ENCODE data around the gene MRPS23. TPM values are rescaled to one million over a fixed set of nuclear protein-coding genes. Genes with fewer than 3 reads are reported as not detected.
A peak's percentile ranks its signal among the peaks of the same experiment; 100 is the strongest.

Gene MRPS23
- total RNA-seq, 2 experiments from 2014 or later, result 32.1 to 38.2 TPM

- no peak overlapping the region for H3K27ac Mint-ChIP-seq
- peaks cover 36% of the 10 kb centered on the region for H3K27me3 Mint-ChIP-seq
- no peaks in the 10 kb centered on the region for H3K36me3 Mint-ChIP-seq
- no peaks in the 10 kb centered on the region for H3K9me3 Mint-ChIP-seq
- no peak overlapping the region for H3K4me3 Mint-ChIP-seq
- H3K4me1 Mint-ChIP-seq, result peaks cover 31% of the 10 kb centered on the region
- ATAC-seq (ENCODE audit: low read depth) (no peak), DNase-seq (no peak)
- POLR2A ChIA-PET, result interaction anchor here (0.6 to 1.2 kb wide), 3 partner anchors 22 to 756 kb away, joined by 3 read pairs; no protein-coding TSS in a partner anchor
Measured at GRCh38 chr17:57875290-57876022, 25.6 kb upstream of the MRPS23 start.

DNA sequence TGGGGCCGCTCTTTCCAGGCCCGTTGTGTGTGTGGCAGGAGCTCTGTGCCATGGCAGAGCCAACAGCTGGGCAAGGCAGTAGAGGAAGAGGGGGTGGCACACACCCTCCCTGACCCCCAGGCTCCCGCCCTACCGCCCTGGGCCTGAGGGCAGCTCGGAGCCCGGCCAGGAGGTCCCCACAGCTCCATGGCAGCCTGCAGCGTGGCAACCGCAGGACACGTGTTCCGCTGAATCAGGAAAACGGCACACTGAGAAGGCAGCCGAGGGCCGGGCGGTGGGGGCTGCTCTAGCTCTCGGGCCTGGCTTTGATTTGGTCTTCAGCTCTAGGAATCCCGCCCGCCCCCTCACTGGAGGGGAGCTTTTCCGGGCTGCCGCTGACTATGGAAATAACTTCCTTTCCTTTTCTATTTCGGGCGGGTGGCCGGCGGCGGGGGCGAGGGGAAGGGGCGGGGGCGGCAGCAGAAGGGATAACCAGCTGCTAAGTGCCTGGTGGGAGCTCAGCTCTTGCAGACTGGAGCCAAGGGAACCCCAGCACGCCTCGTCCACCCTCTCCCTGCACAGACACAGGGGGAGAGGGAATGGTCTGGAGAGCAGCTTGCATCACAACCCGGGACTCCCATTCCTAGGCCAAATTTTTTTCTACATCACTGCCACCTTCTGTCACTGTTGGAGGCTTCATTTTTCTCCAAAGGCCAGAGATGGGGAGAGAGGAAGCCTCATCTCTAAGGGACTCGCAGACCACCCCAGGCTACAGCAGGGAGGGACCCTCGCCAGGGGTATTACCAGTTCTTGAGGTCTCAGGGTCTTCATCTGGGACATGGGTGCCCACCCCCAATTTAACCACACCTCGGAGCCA, 24.8 kb upstream of the MRPS23 start:
- no peaks in the 10 kb centered on the region for H3K9me3 Mint-ChIP-seq
- H3K4me3 Mint-ChIP-seq, result no peak overlapping the region
- peaks cover 37% of the 10 kb centered on the region for H3K27me3 Mint-ChIP-seq
- H3K27ac Mint-ChIP-seq, result no peak overlapping the region
- ATAC-seq (ENCODE audit: low read depth) (peak; percentile 55), DNase-seq (no peak)
- H3K4me1 Mint-ChIP-seq, result peaks cover 26% of the 10 kb centered on the region
- POLR2A ChIA-PET, result interaction anchor here (0.6 to 1.2 kb wide), 4 partner anchors 18 to 757 kb away, joined by 3 to 4 read pairs (median 3); no protein-coding TSS in a partner anchor
- no peaks in the 10 kb centered on the region for H3K36me3 Mint-ChIP-seq

DNA sequence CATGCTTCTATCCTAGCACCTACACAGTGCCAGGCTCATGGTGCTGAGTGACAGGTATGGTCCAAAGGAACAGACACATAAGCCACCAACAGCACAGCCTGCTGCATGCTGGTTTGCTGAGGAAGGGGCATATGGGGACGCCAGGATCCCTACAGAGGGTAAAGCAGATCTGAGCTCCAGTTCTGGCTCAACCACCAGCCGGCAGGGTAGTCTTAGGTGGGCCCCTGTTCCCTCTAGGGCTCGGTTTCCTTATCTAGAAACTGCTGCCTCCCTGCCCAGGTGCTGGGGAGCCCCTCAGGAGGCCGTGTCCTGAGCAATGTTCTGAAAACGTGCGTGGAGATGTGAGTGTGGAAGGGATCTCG, 24.2 kb upstream of the MRPS23 start:
- POLR2A ChIA-PET, result interaction anchor here (0.9 to 1.1 kb wide), 2 partner anchors 19 to 73 kb away, joined by 3 to 4 read pairs; no protein-coding TSS in a partner anchor
- DNase-seq (no peak), ATAC-seq (ENCODE audit: low read depth) (no peak)
- Mint-ChIP-seq H3K4me3 (no peak overlapping the region), H3K9me3 (no peaks in the 10 kb centered on the region), H3K27ac (no peak overlapping the region), H3K27me3 (peaks cover 32% of the 10 kb centered on the region), H3K36me3 (no peaks in the 10 kb centered on the region), H3K4me1 (peaks cover 27% of the 10 kb centered on the region)

DNA sequence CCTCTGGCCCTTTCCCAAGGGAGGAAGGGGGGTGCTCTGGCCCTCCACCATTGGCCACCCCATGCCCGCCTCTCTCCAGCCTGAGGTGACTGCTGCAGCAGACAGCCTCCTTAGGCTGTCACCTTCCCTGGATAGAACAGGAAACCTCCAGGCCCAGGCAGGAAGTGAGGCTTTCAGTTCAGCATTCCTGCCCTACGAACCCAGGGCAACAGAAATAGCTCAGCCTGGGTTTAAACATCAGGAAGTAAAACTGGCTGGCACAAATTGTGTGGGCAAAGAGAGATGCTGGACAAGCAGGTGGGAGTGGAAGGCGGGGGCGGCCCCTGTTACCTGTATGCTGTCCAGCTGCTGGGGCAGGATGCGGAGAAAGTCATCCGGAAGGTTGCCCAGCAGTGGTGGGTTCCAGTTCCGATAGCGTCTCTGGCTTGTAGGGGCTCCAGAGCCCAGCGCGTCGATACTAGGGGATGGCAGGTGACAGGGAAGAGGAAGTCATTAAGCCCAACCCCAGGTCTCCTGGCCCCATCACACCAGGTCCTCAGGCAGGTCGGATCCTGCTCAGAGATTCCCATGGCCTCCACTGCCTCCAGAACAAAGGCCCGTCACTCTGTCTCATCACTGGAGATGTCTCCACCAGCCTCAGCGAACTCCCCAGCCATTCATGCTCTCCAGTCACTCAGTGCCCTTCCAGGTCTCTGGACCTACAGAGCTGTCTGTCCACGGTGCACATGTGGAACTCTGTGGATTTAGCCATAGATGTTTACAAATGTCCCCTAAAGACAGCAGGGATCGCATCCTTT, 23.6 kb upstream of the MRPS23 start:
- no peak for DNase-seq
- Mint-ChIP-seq H3K4me1 (peaks cover 31% of the 10 kb centered on the region), H3K4me3 (no peak overlapping the region), H3K9me3 (no peaks in the 10 kb centered on the region), H3K27ac (no peak overlapping the region), H3K27me3 (peaks cover 30% of the 10 kb centered on the region), H3K36me3 (no peaks in the 10 kb centered on the region)
- no peak for ATAC-seq (ENCODE audit: low read depth)
- POLR2A ChIA-PET, result no interaction called here

GRCh38 chr17:57872536-57872935, 22.7 kb upstream of the MRPS23 start:
- Mint-ChIP-seq H3K27me3 (peaks cover 26% of the 10 kb centered on the region), H3K4me1 (peaks cover 39% of the 10 kb centered on the region), H3K36me3 (no peaks in the 10 kb centered on the region), H3K4me3 (no peak overlapping the region), H3K9me3 (no peaks in the 10 kb centered on the region), H3K27ac (no peak overlapping the region)
- POLR2A ChIA-PET, result no interaction called here
- DNase-seq (no peak), ATAC-seq (ENCODE audit: low read depth) (no peak)

DNA sequence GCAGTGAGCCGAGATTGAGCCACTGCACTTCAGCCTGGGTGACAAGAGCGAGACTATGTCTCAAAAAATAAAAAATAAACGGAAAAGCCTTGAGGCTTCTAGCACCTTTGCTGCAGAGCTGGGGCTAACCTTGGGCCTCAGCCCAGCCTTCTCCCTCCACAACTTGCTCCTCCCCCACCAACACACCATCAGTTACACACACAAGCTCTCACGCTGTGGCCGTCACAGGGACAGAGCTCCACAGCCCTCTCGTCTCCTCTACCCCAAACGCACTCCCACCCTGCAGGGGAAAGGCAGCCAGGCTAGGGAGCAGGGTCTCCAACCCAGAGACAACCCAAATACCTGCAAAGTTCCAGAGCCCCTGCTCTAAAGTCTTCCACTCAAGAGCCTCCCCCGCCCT, 22.0 kb upstream of the MRPS23 start:
- H3K4me1 Mint-ChIP-seq, result peaks cover 40% of the 10 kb centered on the region
- H3K27ac Mint-ChIP-seq, result no peak overlapping the region
- no peaks in the 10 kb centered on the region for H3K9me3 Mint-ChIP-seq
- no peaks in the 10 kb centered on the region for H3K36me3 Mint-ChIP-seq
- peaks cover 25% of the 10 kb centered on the region for H3K27me3 Mint-ChIP-seq
- DNase-seq, result no peak
- POLR2A ChIA-PET, result no interaction called here
- H3K4me3 Mint-ChIP-seq, result no peak overlapping the region
- ATAC-seq (ENCODE audit: low read depth), result no peak

DNA sequence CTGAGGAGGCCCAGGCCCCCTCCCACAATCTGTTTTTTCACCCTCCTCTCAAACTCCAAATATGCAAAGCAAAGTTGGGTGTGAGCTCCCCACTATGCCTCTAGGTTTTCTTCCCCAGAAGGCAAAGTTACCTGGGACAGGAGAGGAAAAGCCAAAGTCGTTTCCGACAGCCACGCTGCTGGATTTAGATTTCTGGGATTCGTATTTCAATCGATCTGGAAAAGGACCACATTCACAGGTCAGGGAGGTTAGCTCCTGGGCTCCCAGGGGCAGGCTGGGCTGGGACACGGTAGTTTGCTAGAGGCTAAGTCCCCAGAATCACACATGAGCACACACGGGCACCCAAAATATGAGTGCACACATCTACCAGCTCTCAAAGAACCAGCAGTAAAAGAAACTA, 21.3 kb upstream of the MRPS23 start:
- peaks cover 25% of the 10 kb centered on the region for H3K27me3 Mint-ChIP-seq
- H3K4me3 Mint-ChIP-seq, result no peak overlapping the region
- H3K4me1 Mint-ChIP-seq, result peaks cover 33% of the 10 kb centered on the region
- H3K27ac Mint-ChIP-seq, result no peak overlapping the region
- no peaks in the 10 kb centered on the region for H3K9me3 Mint-ChIP-seq
- POLR2A ChIA-PET, result no interaction called here
- no peaks in the 10 kb centered on the region for H3K36me3 Mint-ChIP-seq
- ATAC-seq (ENCODE audit: low read depth) (no peak), DNase-seq (no peak)

- no peaks in the 10 kb centered on the region for H3K9me3 Mint-ChIP-seq
Measured at GRCh38 chr17:57870283-57870635, 20.4 kb upstream of the MRPS23 start.

GRCh38 chr17:57869617-57870282, 19.9 kb upstream of the MRPS23 start:
- H3K27ac Mint-ChIP-seq, result no peak overlapping the region
- DNase-seq (no peak), ATAC-seq (ENCODE audit: low read depth) (no peak)
- no peaks in the 10 kb centered on the region for H3K36me3 Mint-ChIP-seq
- peaks cover 32% of the 10 kb centered on the region for H3K4me1 Mint-ChIP-seq
- no peak overlapping the region for H3K4me3 Mint-ChIP-seq
- peaks cover 23% of the 10 kb centered on the region for H3K27me3 Mint-ChIP-seq
- H3K9me3 Mint-ChIP-seq, result no peaks in the 10 kb centered on the region
- POLR2A ChIA-PET, result interaction anchor here (0.7 to 1.4 kb wide), 2 partner anchors 11 to 138 kb away, joined by 3 to 4 read pairs; partner anchors contain the start of gene SRSF1

More at GRCh38 chr17:57870283-57870635, 20.4 kb upstream of the MRPS23 start:
- DNase-seq, result no peak
- no peaks in the 10 kb centered on the region for H3K36me3 Mint-ChIP-seq
- no peak for ATAC-seq (ENCODE audit: low read depth)
- no peak overlapping the region for H3K4me3 Mint-ChIP-seq
- H3K27me3 Mint-ChIP-seq, result peaks cover 24% of the 10 kb centered on the region
- no peak overlapping the region for H3K27ac Mint-ChIP-seq
- peaks cover 32% of the 10 kb centered on the region for H3K4me1 Mint-ChIP-seq
- POLR2A ChIA-PET, result interaction anchor here (0.7 to 1.4 kb wide), 2 partner anchors 11 to 137 kb away, joined by 3 to 4 read pairs; partner anchors contain the start of gene SRSF1

DNA sequence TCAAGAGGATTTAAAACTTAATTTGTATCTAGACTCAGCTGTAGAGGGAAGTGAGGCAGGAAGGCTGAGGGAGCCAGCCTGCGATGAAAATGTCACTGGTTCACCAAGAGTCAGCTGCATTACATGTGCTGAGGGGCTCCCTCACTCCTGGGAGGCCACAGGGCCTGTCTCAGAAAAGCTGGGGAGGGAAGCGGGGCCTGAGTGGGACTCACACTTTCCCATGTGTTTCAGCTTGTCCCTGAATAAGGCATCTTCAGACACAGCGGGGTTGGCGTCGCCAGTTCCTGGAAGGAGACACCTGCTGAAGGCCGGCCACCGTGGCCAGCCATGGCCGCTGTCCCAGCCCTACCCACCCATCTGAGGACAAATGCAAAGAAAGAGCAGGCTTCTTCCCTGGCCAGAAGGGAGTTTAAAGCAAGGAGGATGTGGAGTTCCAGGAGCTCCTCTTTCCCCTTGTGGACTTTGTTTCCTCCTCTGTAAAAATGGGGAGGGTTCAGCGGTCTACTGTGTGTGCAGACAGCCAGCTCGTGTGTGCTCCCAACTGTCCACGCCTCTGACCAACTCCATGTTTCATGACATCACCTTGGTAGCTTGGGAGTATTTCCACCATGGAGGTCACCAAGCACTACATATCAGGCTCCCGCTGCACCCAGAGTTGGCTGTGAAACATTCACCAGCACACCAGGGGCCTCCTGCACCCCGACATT, 19.2 kb upstream of the MRPS23 start:
- Mint-ChIP-seq H3K27me3 (peaks cover 27% of the 10 kb centered on the region), H3K36me3 (no peaks in the 10 kb centered on the region), H3K4me3 (no peak overlapping the region), H3K27ac (no peak overlapping the region), H3K9me3 (no peaks in the 10 kb centered on the region), H3K4me1 (peaks cover 30% of the 10 kb centered on the region)
- POLR2A ChIA-PET, result interaction anchor here (0.9 to 1.4 kb wide), 3 partner anchors 10 to 139 kb away, joined by 3 read pairs; no protein-coding TSS in a partner anchor
- DNase-seq (no peak), ATAC-seq (ENCODE audit: low read depth) (no peak)

- POLR2A ChIA-PET, result interaction anchor here (0.9 to 1.6 kb wide), 6 partner anchors 11 to 139 kb away, joined by 3 to 10 read pairs (median 3); partner anchors contain the start of genes MRPS23 and SRSF1
- DNase-seq (peak; percentile 62), ATAC-seq (ENCODE audit: low read depth) (peak; percentile 92)
- Mint-ChIP-seq H3K4me3 (peak overlapping the region; percentile 59), H3K27me3 (peaks cover 35% of the 10 kb centered on the region), H3K4me1 (peaks cover 23% of the 10 kb centered on the region), H3K9me3 (no peaks in the 10 kb centered on the region), H3K36me3 (no peaks in the 10 kb centered on the region), H3K27ac (peak overlapping the region; percentile 84)
Measured at GRCh38 chr17:57868007-57868909, 18.4 kb upstream of the MRPS23 start.
